Endodermal cell (in vitro differentiated cells): Measurements from ENCODE around the gene VDR. TPM values are rescaled to one million over a fixed set of nuclear protein-coding genes. Genes with fewer than 3 reads are reported as not detected.

Experiments
- DNase-seq: peaks from one replicate; pipeline ENCODE4 v3.0.0-alpha.2; 2017
- H3K27ac ChIP-seq: 2 replicates; pipeline ENCODE4 v1.5.1; 2013; ENCODE audit warnings: mild to moderate bottlenecking, low read depth, low read length, moderate library complexity
- H3K27me3 ChIP-seq: 2 replicates; pipeline ENCODE4 v1.6.1; 2013; ENCODE audit warnings: mild to moderate bottlenecking, low read length, moderate library complexity; ENCODE audit not compliant: insufficient read depth, control insufficient read depth, poor library complexity, severe bottlenecking
- H3K36me3 ChIP-seq: 2 replicates; pipeline ENCODE4 v1.7.0; 2013; ENCODE audit warnings: mild to moderate bottlenecking, low read length, moderate library complexity; ENCODE audit not compliant: control insufficient read depth, insufficient read depth
- H3K4me1 ChIP-seq: one replicate; pipeline ENCODE4 v1.7.0; 2013; ENCODE audit warnings: low read length; ENCODE audit not compliant: control insufficient read depth, insufficient read depth
- H3K4me3 ChIP-seq: 2 replicates; pipeline ENCODE4 v1.5.1; 2013; ENCODE audit warnings: mild to moderate bottlenecking, low read length, moderate library complexity
- H3K9ac ChIP-seq: 2 replicates; pipeline ENCODE4 v1.6.1; 2013; ENCODE audit warnings: mild to moderate bottlenecking, low read length, moderate library complexity; ENCODE audit not compliant: poor library complexity, severe bottlenecking; ENCODE audit errors: extremely low read depth
- H3K9me3 ChIP-seq: 2 replicates; pipeline ENCODE4 v1.6.1; 2013; ENCODE audit warnings: mild to moderate bottlenecking, low read length, moderate library complexity; ENCODE audit not compliant: control insufficient read depth
- H3K27ac Mint-ChIP-seq: 2 replicates; pipeline ENCODE4 v1.8.0; 2020; ENCODE audit warnings: mixed read lengths
- H3K27me3 Mint-ChIP-seq: 2 replicates; pipeline ENCODE4 v1.8.0; 2021; ENCODE audit warnings: mild to moderate bottlenecking, mixed read lengths; ENCODE audit not compliant: insufficient read depth
- H3K36me3 Mint-ChIP-seq: 2 replicates; pipeline ENCODE4 v1.8.0; 2020; ENCODE audit warnings: low read depth, mixed read lengths
- H3K4me1 Mint-ChIP-seq: 2 replicates; pipeline ENCODE4 v1.8.0; 2020; ENCODE audit warnings: mixed read lengths
- H3K4me3 Mint-ChIP-seq: 2 replicates; pipeline ENCODE4 v1.8.0; 2020; ENCODE audit warnings: mild to moderate bottlenecking, moderate library complexity, mixed read lengths
- H3K9me3 Mint-ChIP-seq: 2 replicates; pipeline ENCODE4 v1.8.0; 2020; ENCODE audit warnings: mild to moderate bottlenecking, mixed read lengths
- WGBS, 2 experiments: methylation state at CpG; one replicate each; pipeline versions ENCODE4 v1.1.5 to v1.1.7; 2013; ENCODE audit warnings: missing lambda C conversion rate in 2 of 2, mixed read lengths in 1 of 2; ENCODE audit not compliant: insufficient coverage in 1 of 2, insufficient read length in 1 of 2; 5-methylcytosine and 5-hydroxymethylcytosine counted together
- total RNA-seq, 2 donors: library from RNA; stranded (reverse); fragmentation: NEBNext Ultra II Directional in 1 of 2; extraction: Animal tissue kit (Norgen Biotek cat#: 25700) in 1 of 2; gene quantifications; 2 replicates in 1 of 2; 3 replicates in 1 of 2; pipeline ENCODE4 v1.2.1, GENCODE V29; 2021
- TF ChIP-seq, protein P1 (sequence below): fragments of 200-600 bp; sonication (generic); conservative IDR thresholded peaks from 2 replicates; pipeline ENCODE4 v1.5.0; 2021; ENCODE audit warnings: antibody characterized with exemption, mild to moderate bottlenecking

Gene VDR
- total RNA-seq, 2 donors from 2014 or later: 0.04 TPM; not detected in 1

DNA sequence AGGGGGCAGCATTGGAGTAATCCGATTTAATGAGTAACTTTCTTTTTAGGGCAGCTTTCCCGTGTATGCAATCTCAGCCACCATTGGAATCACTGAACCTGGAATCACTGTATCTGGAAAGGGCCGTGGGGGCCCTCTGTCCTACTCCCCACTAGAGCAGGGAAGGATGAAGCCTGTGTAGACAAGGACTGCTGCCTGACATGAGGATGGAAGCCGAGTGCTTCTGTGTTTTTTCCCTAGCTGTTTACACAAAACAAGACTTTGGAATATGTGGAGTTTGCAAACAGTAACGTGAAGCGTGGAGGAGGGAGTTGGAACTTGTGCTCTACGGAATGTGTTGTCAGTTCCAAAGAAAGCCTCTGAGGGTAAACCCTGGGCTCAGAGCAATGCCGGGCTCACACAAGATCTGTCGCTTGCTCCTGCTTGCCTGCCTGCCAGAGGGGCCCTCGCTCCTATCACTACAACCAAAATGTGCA is 52.7 kb downstream of the VDR start:
- Mint-ChIP-seq H3K4me3 (no peak overlapping the region), H3K4me1 (peaks cover 28% of the 10 kb centered on the region), H3K9me3 (no peaks in the 10 kb centered on the region), H3K36me3 (no peaks in the 10 kb centered on the region), H3K27ac (no peak overlapping the region), H3K27me3 (no peaks in the 10 kb centered on the region)
- Histone ChIP-seq H3K4me1 (peaks cover 12% of the 10 kb centered on the region), H3K36me3 (no peaks in the 10 kb centered on the region), H3K9me3 (no peaks in the 10 kb centered on the region), H3K4me3 (no peak overlapping the region), H3K9ac (no peak overlapping the region), H3K27ac (no peak overlapping the region), H3K27me3 (no peaks in the 10 kb centered on the region)
- TF ChIP-seq, protein P1, sequence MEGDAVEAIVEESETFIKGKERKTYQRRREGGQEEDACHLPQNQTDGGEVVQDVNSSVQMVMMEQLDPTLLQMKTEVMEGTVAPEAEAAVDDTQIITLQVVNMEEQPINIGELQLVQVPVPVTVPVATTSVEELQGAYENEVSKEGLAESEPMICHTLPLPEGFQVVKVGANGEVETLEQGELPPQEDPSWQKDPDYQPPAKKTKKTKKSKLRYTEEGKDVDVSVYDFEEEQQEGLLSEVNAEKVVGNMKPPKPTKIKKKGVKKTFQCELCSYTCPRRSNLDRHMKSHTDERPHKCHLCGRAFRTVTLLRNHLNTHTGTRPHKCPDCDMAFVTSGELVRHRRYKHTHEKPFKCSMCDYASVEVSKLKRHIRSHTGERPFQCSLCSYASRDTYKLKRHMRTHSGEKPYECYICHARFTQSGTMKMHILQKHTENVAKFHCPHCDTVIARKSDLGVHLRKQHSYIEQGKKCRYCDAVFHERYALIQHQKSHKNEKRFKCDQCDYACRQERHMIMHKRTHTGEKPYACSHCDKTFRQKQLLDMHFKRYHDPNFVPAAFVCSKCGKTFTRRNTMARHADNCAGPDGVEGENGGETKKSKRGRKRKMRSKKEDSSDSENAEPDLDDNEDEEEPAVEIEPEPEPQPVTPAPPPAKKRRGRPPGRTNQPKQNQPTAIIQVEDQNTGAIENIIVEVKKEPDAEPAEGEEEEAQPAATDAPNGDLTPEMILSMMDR: no peak
- 86% methylated on average over 9 to 10 of the region's 10 CpGs for WGBS, 2 experiments
- DNase-seq: peak; percentile 52

DNA sequence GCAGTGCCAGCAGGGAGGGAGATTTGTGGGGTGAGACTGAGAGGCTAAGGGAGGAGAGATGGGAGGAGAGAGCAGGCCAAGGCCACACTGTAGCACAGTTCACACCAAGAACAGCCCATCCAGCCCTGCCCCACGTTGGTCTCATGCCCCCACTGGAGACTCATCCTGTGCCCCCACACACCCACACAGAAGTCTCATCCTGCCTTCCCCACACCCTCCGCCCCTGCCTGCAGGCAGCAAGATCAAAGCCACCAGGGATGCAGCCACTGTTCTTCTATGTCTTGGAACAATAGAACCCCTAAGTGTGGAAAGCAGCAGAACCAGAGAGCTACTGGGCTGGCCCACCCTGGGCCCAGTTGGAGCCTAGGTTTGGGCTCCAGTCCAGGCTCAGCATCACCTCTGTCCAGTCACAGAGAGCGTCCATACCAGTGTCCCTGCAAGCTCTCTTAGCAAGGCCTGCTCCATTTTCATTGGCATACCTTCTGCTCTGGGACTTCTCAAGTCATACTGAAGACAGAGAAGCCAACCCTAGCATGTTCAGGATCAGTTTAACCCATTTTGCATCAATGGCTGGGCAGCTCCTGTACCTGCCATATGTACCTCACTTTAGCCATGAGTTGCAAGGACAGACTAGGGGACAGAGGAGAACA is 53.4 kb downstream of the VDR start:
- peaks cover 33% of the 10 kb centered on the region for H3K4me1 Mint-ChIP-seq
- H3K4me3 Mint-ChIP-seq: no peak overlapping the region
- H3K36me3 Mint-ChIP-seq: no peaks in the 10 kb centered on the region
- no peaks in the 10 kb centered on the region for H3K27me3 Mint-ChIP-seq
- H3K4me3 ChIP-seq: no peak overlapping the region
- DNase-seq: peak; percentile 67
- no peaks in the 10 kb centered on the region for H3K9me3 Mint-ChIP-seq
- no peaks in the 10 kb centered on the region for H3K36me3 ChIP-seq
- H3K9me3 ChIP-seq: no peaks in the 10 kb centered on the region
- no peak overlapping the region for H3K9ac ChIP-seq
- H3K27ac ChIP-seq: no peak overlapping the region
- peaks cover 12% of the 10 kb centered on the region for H3K4me1 ChIP-seq
- H3K27me3 ChIP-seq: no peaks in the 10 kb centered on the region
- TF ChIP-seq, protein P1: no peak
- H3K27ac Mint-ChIP-seq: peak overlapping the region; percentile 77
- 63 to 100% methylated on average over 1 to 3 of the region's 3 CpGs for WGBS, 2 experiments

DNA sequence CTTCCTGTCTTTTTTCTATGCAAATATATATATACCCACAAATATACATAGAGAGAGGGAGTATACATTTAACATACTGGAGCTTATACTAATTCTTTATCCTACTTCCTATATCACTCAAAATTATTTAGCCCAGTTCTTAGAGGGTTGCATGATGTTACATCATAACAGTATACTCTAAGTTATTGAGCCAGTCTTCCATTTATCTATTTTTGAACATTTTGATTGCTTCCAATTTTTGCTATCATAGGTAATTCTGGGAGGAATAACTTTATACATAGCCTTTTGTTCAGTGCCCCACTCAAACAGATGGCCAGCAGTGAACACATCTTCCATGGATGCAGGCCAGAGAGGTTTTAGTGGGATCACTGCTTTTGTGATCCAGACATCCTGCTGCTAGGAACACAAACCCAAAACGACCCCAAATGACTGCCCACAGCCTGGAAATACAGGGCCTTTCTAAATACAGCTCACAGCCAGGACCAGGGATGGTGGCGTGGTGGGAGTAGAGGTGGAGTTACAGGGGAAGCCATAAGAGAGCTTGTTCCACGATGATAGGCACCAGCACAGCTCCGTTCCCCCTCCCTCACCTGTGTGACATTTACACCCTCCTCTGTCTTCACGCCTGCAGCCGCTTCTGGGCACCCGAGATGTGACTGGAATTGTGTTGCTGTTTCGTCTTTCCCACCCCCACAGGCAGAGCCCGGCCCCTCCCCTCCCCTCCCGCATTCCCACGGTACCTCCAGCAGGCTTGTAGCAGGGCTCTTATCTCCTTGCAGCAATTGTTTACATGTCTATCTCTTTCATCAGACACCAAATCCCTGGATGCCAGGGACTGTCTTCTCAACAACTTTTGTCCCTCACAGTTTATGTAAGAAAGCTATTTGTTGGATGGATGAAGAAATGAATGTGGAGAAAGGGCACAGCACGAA is 54.4 kb downstream of the VDR start:
- Histone ChIP-seq H3K9me3 (no peaks in the 10 kb centered on the region), H3K36me3 (no peaks in the 10 kb centered on the region), H3K27ac (no peak overlapping the region), H3K9ac (no peak overlapping the region), H3K4me3 (no peak overlapping the region), H3K4me1 (peaks cover 12% of the 10 kb centered on the region), H3K27me3 (no peaks in the 10 kb centered on the region)
- H3K36me3 Mint-ChIP-seq: no peaks in the 10 kb centered on the region
- no peaks in the 10 kb centered on the region for H3K9me3 Mint-ChIP-seq
- WGBS, 2 experiments: 22 to 24% methylated on average over 9 to 12 of the region's 12 CpGs
- H3K27me3 Mint-ChIP-seq: peaks cover 4% of the 10 kb centered on the region
- TF ChIP-seq, protein P1: no peak
- H3K4me3 Mint-ChIP-seq: peak overlapping the region; percentile 17
- H3K4me1 Mint-ChIP-seq: peaks cover 40% of the 10 kb centered on the region
- H3K27ac Mint-ChIP-seq: peak overlapping the region; percentile 77
- DNase-seq: peak; percentile 90
